Endothelial cell (in vitro differentiated cells): Measurements from ENCODE around the gene BAD. TPM values are rescaled to one million over a fixed set of nuclear protein-coding genes. Genes with fewer than 3 reads are reported as not detected.
A peak's percentile ranks its signal among the peaks of the same experiment; 100 is the strongest.

Experiments
- DNase-seq: peaks from one replicate; pipeline ENCODE4 v3.0.0; 2021; ENCODE audit warnings: low spot score
- H3K27ac Mint-ChIP-seq: one replicate; pipeline ENCODE4 v1.8.0; 2021; ENCODE audit warnings: mixed read lengths, inconsistent platforms; ENCODE audit not compliant: unreplicated experiment
- H3K27me3 Mint-ChIP-seq: one replicate; pipeline ENCODE4 v1.8.0; 2021; ENCODE audit warnings: mild to moderate bottlenecking, moderate library complexity, mixed read lengths, inconsistent platforms; ENCODE audit not compliant: unreplicated experiment
- H3K36me3 Mint-ChIP-seq: one replicate; pipeline ENCODE4 v1.8.0; 2021; ENCODE audit warnings: mild to moderate bottlenecking, low read depth, mixed read lengths, inconsistent platforms; ENCODE audit not compliant: unreplicated experiment
- H3K4me1 Mint-ChIP-seq: one replicate; pipeline ENCODE4 v1.8.0; 2021; ENCODE audit warnings: mild to moderate bottlenecking, mixed read lengths, inconsistent platforms; ENCODE audit not compliant: unreplicated experiment
- H3K4me3 Mint-ChIP-seq: one replicate; pipeline ENCODE4 v1.8.0; 2021; ENCODE audit warnings: mild to moderate bottlenecking, mixed read lengths, inconsistent platforms; ENCODE audit not compliant: unreplicated experiment
- H3K9me3 Mint-ChIP-seq: one replicate; pipeline ENCODE4 v1.8.0; 2021; ENCODE audit warnings: mixed read lengths, inconsistent platforms; ENCODE audit not compliant: unreplicated experiment
- CTCF ChIP-seq: fragments of 200-600 bp; sonication (generic); IDR thresholded peaks from one replicate; pipeline ENCODE4 v1.5.0; 2021; ENCODE audit warnings: antibody characterized with exemption; ENCODE audit not compliant: unreplicated experiment
- total RNA-seq: library from RNA; stranded (reverse); fragmentation: NEBNext Ultra II Directional; extraction: Animal tissue kit (Norgen Biotek cat#: 25700); gene quantifications from one replicate; pipeline ENCODE4 v1.2.1, GENCODE V29; 2021; ENCODE audit not compliant: unreplicated experiment

BAD gene
- total RNA-seq, 1 donor from 2014 or later = 40.7 TPM

GRCh38 chr11:64281957-64282770 is 2.3 kb downstream of the BAD start:
- Mint-ChIP-seq H3K27me3 (peaks cover 6% of the 10 kb centered on the region), H3K36me3 (peaks cover 14% of the 10 kb centered on the region)

GRCh38 chr11:64278576-64279190 is 5.8 kb downstream of the BAD start:
- Mint-ChIP-seq H3K4me3 (peak overlapping the region; percentile 29), H3K9me3 (no peaks in the 10 kb centered on the region), H3K36me3 (peaks cover 14% of the 10 kb centered on the region), H3K27me3 (peaks cover 2% of the 10 kb centered on the region), H3K4me1 (no peaks in the 10 kb centered on the region), H3K27ac (no peak overlapping the region)
- no peak for TF ChIP-seq CTCF
- DNase-seq = no peak

More at GRCh38 chr11:64281957-64282770, 2.3 kb downstream of the BAD start:
- H3K4me3 Mint-ChIP-seq = no peak overlapping the region
- peaks cover 5% of the 10 kb centered on the region for H3K4me1 Mint-ChIP-seq
- no peak for DNase-seq
- no peak for TF ChIP-seq CTCF
- H3K9me3 Mint-ChIP-seq = no peaks in the 10 kb centered on the region
- no peak overlapping the region for H3K27ac Mint-ChIP-seq

GRCh38 chr11:64276653-64277431 is 7.6 kb downstream of the BAD start:
- Mint-ChIP-seq H3K27me3 (no peaks in the 10 kb centered on the region), H3K9me3 (no peaks in the 10 kb centered on the region), H3K4me1 (no peaks in the 10 kb centered on the region), H3K27ac (no peak overlapping the region), H3K4me3 (no peak overlapping the region), H3K36me3 (peaks cover 12% of the 10 kb centered on the region)
- no peak for TF ChIP-seq CTCF
- DNase-seq = no peak

- Mint-ChIP-seq H3K9me3 (no peaks in the 10 kb centered on the region), H3K27ac (no peak overlapping the region), H3K4me1 (no peaks in the 10 kb centered on the region), H3K4me3 (no peak overlapping the region), H3K27me3 (no peaks in the 10 kb centered on the region), H3K36me3 (peaks cover 5% of the 10 kb centered on the region)
- DNase-seq = no peak
- no peak for TF ChIP-seq CTCF
Measured at GRCh38 chr11:64275841-64276240, 8.6 kb downstream of the BAD start.
